Stomach smooth muscle (tissue), 2 donors: Measurements from ENCODE around the gene PPP4R3B.
"Not testable (repeated sequence)": the region's sequence is repeated elsewhere in the genome, so short reads cannot be mapped to it uniquely, and the experiment has no call there.

Experiments used
- H3K27ac ChIP-seq: one replicate; pipeline ENCODE4 v1.7.0; 2013; ENCODE audit warnings: mild to moderate bottlenecking, low read length, inconsistent platforms
- H3K27me3 ChIP-seq, 2 donors: one replicate each; pipeline ENCODE4 v1.7.0; 2013; ENCODE audit warnings: low read length in 2 of 2; ENCODE audit not compliant: insufficient read depth in 2 of 2, control insufficient read depth in 1 of 2
- H3K36me3 ChIP-seq, 2 donors: one replicate each; pipeline ENCODE4 v1.7.0; 2013; ENCODE audit warnings: low read length in 2 of 2; ENCODE audit not compliant: control insufficient read depth in 2 of 2, insufficient read depth in 2 of 2
- H3K4me1 ChIP-seq: one replicate; pipeline ENCODE4 v1.7.0; 2013; ENCODE audit warnings: low read length; ENCODE audit not compliant: control insufficient read depth, insufficient read depth
- H3K4me3 ChIP-seq, 2 donors: one replicate each; pipeline ENCODE4 v1.7.0; 2013; ENCODE audit warnings: low read length in 2 of 2
- H3K9ac ChIP-seq, 2 donors: one replicate each; pipeline ENCODE4 v1.7.0; 2013; ENCODE audit warnings: low read length in 2 of 2, mild to moderate bottlenecking in 1 of 2
- H3K9me3 ChIP-seq, 2 donors: one replicate each; pipeline ENCODE4 v1.7.0; 2013; ENCODE audit warnings: low read length in 2 of 2; ENCODE audit not compliant: control insufficient read depth in 2 of 2
- donor health status: healthy.
- donor health status: Pancreatic carcinoma.

The PPP4R3B gene

GRCh38 chr2:55595536-55595935, 21.9 kb downstream of the PPP4R3B start:
- Histone ChIP-seq H3K9me3 (no peaks in the 10 kb centered on the region), H3K36me3 (peaks cover 0 to 4% of the 10 kb centered on the region in 2 donors), H3K27ac (no peak overlapping the region), H3K27me3 (no peaks in the 10 kb centered on the region), H3K4me3 (no peak overlapping the region), H3K9ac (no peak overlapping the region), H3K4me1 (no peaks in the 10 kb centered on the region)

- Histone ChIP-seq H3K27ac (no peak overlapping the region), H3K9ac (no peak overlapping the region), H3K4me1 (no peaks in the 10 kb centered on the region), H3K27me3 (no peaks in the 10 kb centered on the region), H3K4me3 (no peak overlapping the region), H3K9me3 (no peaks in the 10 kb centered on the region), H3K36me3 (no peaks in the 10 kb centered on the region)
These were observed 25.3 kb downstream of the PPP4R3B start for GRCh38 chr2:55592130-55592529.

- no peaks in the 10 kb centered on the region for H3K36me3 ChIP-seq
- no peaks in the 10 kb centered on the region for H3K27me3 ChIP-seq
- H3K4me3 ChIP-seq: no peak overlapping the region
- no peak overlapping the region for H3K9ac ChIP-seq
- no peak overlapping the region for H3K27ac ChIP-seq
- no peaks in the 10 kb centered on the region for H3K9me3 ChIP-seq
- H3K4me1 ChIP-seq: no peaks in the 10 kb centered on the region
These were observed 26.5 kb downstream of the PPP4R3B start for GRCh38 chr2:55590810-55591440.

GRCh38 chr2:55585451-55586080, 31.9 kb downstream of the PPP4R3B start:
- Histone ChIP-seq H3K4me1 (no peaks in the 10 kb centered on the region), H3K36me3 (peaks cover 3 to 10% of the 10 kb centered on the region in 2 donors), H3K9ac (no peak overlapping the region), H3K9me3 (no peaks in the 10 kb centered on the region), H3K27me3 (no peaks in the 10 kb centered on the region), H3K27ac (no peak overlapping the region), H3K4me3 (no peak overlapping the region)

- Histone ChIP-seq H3K9me3 (no peaks in the 10 kb centered on the region), H3K36me3 (peaks cover 9 to 18% of the 10 kb centered on the region in 2 donors), H3K9ac (no peak overlapping the region), H3K27me3 (no peaks in the 10 kb centered on the region), H3K4me3 (no peak overlapping the region), H3K27ac (no peak overlapping the region), H3K4me1 (no peaks in the 10 kb centered on the region)
These were observed 35.4 kb downstream of the PPP4R3B start for GRCh38 chr2:55581874-55582547.

- Histone ChIP-seq H3K4me3 (no peak overlapping the region), H3K9ac (no peak overlapping the region), H3K27me3 (no peaks in the 10 kb centered on the region), H3K27ac (no peak overlapping the region), H3K36me3 (peaks cover 9 to 23% of the 10 kb centered on the region in 2 donors), H3K4me1 (no peaks in the 10 kb centered on the region), H3K9me3 (no peaks in the 10 kb centered on the region)
These were observed 36.0 kb downstream of the PPP4R3B start for GRCh38 chr2:55581435-55581834.

- H3K27ac ChIP-seq, H3K9me3 ChIP-seq, H3K27me3 ChIP-seq, H3K9ac ChIP-seq, H3K4me1 ChIP-seq, H3K4me3 ChIP-seq: not testable (repeated sequence)
- peaks cover 17 to 21% of the 10 kb centered on the region in 2 donors for H3K36me3 ChIP-seq
These were observed 48.4 kb downstream of the PPP4R3B start for GRCh38 chr2:55569002-55569401.

GRCh38 chr2:55567298-55567697, 50.1 kb downstream of the PPP4R3B start:
- Histone ChIP-seq H3K4me3 (no peak overlapping the region), H3K36me3 (peaks cover 15 to 21% of the 10 kb centered on the region in 2 donors), H3K27me3 (no peaks in the 10 kb centered on the region), H3K9ac (no peak overlapping the region), H3K9me3 (no peaks in the 10 kb centered on the region), H3K27ac (no peak overlapping the region), H3K4me1 (no peaks in the 10 kb centered on the region)

GRCh38 chr2:55565613-55566012, 51.8 kb downstream of the PPP4R3B start:
- Histone ChIP-seq H3K27me3 (no peaks in the 10 kb centered on the region), H3K4me1 (no peaks in the 10 kb centered on the region), H3K4me3 (no peak overlapping the region), H3K9ac (no peak overlapping the region), H3K27ac (no peak overlapping the region), H3K36me3 (peaks cover 8 to 26% of the 10 kb centered on the region in 2 donors), H3K9me3 (no peaks in the 10 kb centered on the region)

GRCh38 chr2:55560855-55561254, 56.6 kb downstream of the PPP4R3B start:
- Histone ChIP-seq H3K27ac (no peak overlapping the region), H3K36me3 (peaks cover 23 to 25% of the 10 kb centered on the region in 2 donors), H3K4me1 (no peaks in the 10 kb centered on the region), H3K9me3 (no peaks in the 10 kb centered on the region), H3K4me3 (no peak overlapping the region), H3K27me3 (no peaks in the 10 kb centered on the region), H3K9ac (no peak overlapping the region)

- Histone ChIP-seq H3K27ac (no peak overlapping the region), H3K27me3 (no peaks in the 10 kb centered on the region), H3K4me1 (no peaks in the 10 kb centered on the region), H3K4me3 (no peak overlapping the region), H3K9me3 (no peaks in the 10 kb centered on the region), H3K36me3 (peaks cover 26 to 28% of the 10 kb centered on the region in 2 donors), H3K9ac (no peak overlapping the region)
These were observed 60.6 kb downstream of the PPP4R3B start for GRCh38 chr2:55556809-55557208.
